PFSK-1 (cell line): ENCODE measurements around the gene DGAT2.

Source experiments
- REST ChIP-seq, 2 experiments: IDR thresholded peaks; 2 replicates each; pipeline versions ENCODE4 v1.6.1 to v1.8.0; 2011 to 2012; ENCODE audit warnings: low read depth in 2 of 2, low read length in 2 of 2, control low read depth in 1 of 2, inconsistent platforms in 1 of 2, mild to moderate bottlenecking in 1 of 2, moderate library complexity in 1 of 2; ENCODE audit not compliant: insufficient read depth in 1 of 2
- SIN3A ChIP-seq: IDR thresholded peaks from 2 replicates; pipeline ENCODE4 v1.6.1; 2012; ENCODE audit warnings: mild to moderate bottlenecking, low read length, moderate library complexity, borderline replicate concordance; ENCODE audit not compliant: insufficient read depth
- TAF1 ChIP-seq: IDR thresholded peaks from 2 replicates; pipeline ENCODE4 v1.6.1; 2012; ENCODE audit warnings: low read length, control low read depth, borderline replicate concordance; ENCODE audit not compliant: insufficient read depth

GRCh38 chr11:75821202-75821601 lies 52.6 kb downstream of the DGAT2 start:
- no peak for TF ChIP-seq TAF1
- TF ChIP-seq REST (IDR thresholded peaks at IDR 0.05; ENCODE audit: insufficient read depth in 1 of 2, low read depth in 2 of 2, low read length in 2 of 2) = no peak
- TF ChIP-seq SIN3A = no peak
